HepG2 (cell line): ENCODE data around the gene OASL. TPM values are rescaled to one million over a fixed set of nuclear protein-coding genes. Genes with fewer than 3 reads are reported as not detected.

Experiments used
- AHR ChIP-seq: IDR thresholded peaks from 2 replicates; pipeline ENCODE4 v1.6.1; 2018; ENCODE audit warnings: missing genetic modification reagents, missing compliant biosample characterization
- ELK4 ChIP-seq: sonication (generic); formaldehyde crosslinking; IDR thresholded peaks from 2 replicates; pipeline ENCODE4 v1.9.0; 2021; ENCODE audit warnings: missing genetic modification reagents, borderline replicate concordance
- HOXA5 ChIP-seq: sonication (generic); formaldehyde crosslinking; IDR thresholded peaks from 2 replicates; pipeline ENCODE4 v1.4.0; 2020; ENCODE audit warnings: missing genetic modification reagents
- IRX3 ChIP-seq: sonication (generic); formaldehyde crosslinking; IDR thresholded peaks from 2 replicates; pipeline ENCODE4 v1.8.1; 2023; ENCODE audit warnings: mild to moderate bottlenecking, low read depth, missing genetic modification reagents, borderline replicate concordance
- KDM5A ChIP-seq: fragments of 200-600 bp; sonication (generic); IDR thresholded peaks from 2 replicates; pipeline ENCODE4 v1.7.0; 2018; ENCODE audit warnings: antibody characterized with exemption, mild to moderate bottlenecking, low read length, borderline replicate concordance
- NFIC ChIP-seq: IDR thresholded peaks from 2 replicates; pipeline ENCODE4 v1.6.1; 2012; ENCODE audit warnings: mild to moderate bottlenecking, low read length, inconsistent platforms
- REST ChIP-seq, 2 experiments: IDR thresholded peaks; 2 replicates each; pipeline ENCODE4 v1.6.1; 2011 to 2012; ENCODE audit warnings: low read length in 2 of 2, borderline replicate concordance in 1 of 2, low read depth in 1 of 2, mild to moderate bottlenecking in 1 of 2, moderate library complexity in 1 of 2
- SIX4 ChIP-seq: sonication (generic); formaldehyde crosslinking; IDR thresholded peaks from 2 replicates; pipeline ENCODE4 v1.4.0; 2020; ENCODE audit warnings: missing genetic modification reagents
- ZBTB26 ChIP-seq: IDR thresholded peaks from 2 replicates; pipeline ENCODE4 v1.6.1; 2016; ENCODE audit warnings: missing compliant biosample characterization, missing genetic modification reagents, borderline replicate concordance
- ZNF124 ChIP-seq: sonication (generic); formaldehyde crosslinking; IDR thresholded peaks from 2 replicates; pipeline ENCODE4 v1.4.0; 2020; ENCODE audit warnings: missing genetic modification reagents
- ZNF280D ChIP-seq: sonication (generic); formaldehyde crosslinking; IDR thresholded peaks from 2 replicates; pipeline ENCODE4 v1.5.1; 2020; ENCODE audit warnings: mild to moderate bottlenecking, missing genetic modification reagents
- ZNF333 ChIP-seq: sonication (generic); formaldehyde crosslinking; IDR thresholded peaks from 2 replicates; pipeline ENCODE4 v1.4.0; 2020; ENCODE audit warnings: mild to moderate bottlenecking, missing genetic modification reagents, borderline replicate concordance
- ZNF687 ChIP-seq: sonication (generic); formaldehyde crosslinking; IDR thresholded peaks from 2 replicates; pipeline ENCODE4 v1.5.1; 2020; ENCODE audit warnings: mild to moderate bottlenecking, missing genetic modification reagents, moderate library complexity
- polyA plus RNA-seq, 8 experiments: library from polyadenylated mRNA; depleted of rRNA in 3 of 8; stranded (reverse) in 7 of 8; unstranded in 1 of 8; fragments of >200 nt; fragmentation: Illumina TruSeq in 4 of 8; extraction: Trizol in 4 of 8; gene quantifications; 2 replicates each; pipeline versions ENCODE4 v1.2.1 to v1.2.3, GENCODE V29; 2011 to 2016; ENCODE audit warnings: low read depth in 4 of 8, missing spikeins in 1 of 8, mixed read lengths in 1 of 8; ENCODE audit not compliant: insufficient read depth in 1 of 8
- total RNA-seq, 5 experiments: library from RNA; depleted of rRNA; stranded (reverse); fragments of >200 nt; fragmentation: Illumina TruSeq; extraction: Trizol; gene quantifications; 2 replicates each; pipeline ENCODE4 v1.2.3, GENCODE V29; 2016; ENCODE audit warnings: low read depth in 1 of 5

The OASL gene
- total and polyA plus RNA-seq, 2 of the 13 experiments (the other 11 are each of a cell fraction or from before 2014, with no cell fraction given), result 0.11 to 0.22 TPM

GRCh38 chr12:120979862-120980696 is 59.0 kb downstream of the OASL start (continued):
- TF ChIP-seq ELK4 (CRISPR knock-in tag) (0 out of 2 replicates have a peak, but pooled peaks have one; percentile 62), ZBTB26 (CRISPR knock-in tag) (no peak; the same call in 1 of the 2 replicates), SIX4 (peak; percentile 63; the same call in 1 of the 2 replicates), HOXA5 (CRISPR knock-in tag) (peak; percentile 85), ZNF124 (CRISPR knock-in tag) (no peak), ZNF280D (CRISPR knock-in tag) (peak; percentile 15; the same call in 1 of the 2 replicates), ZNF687 (CRISPR knock-in tag) (peak; percentile 87), REST (IDR thresholded peaks at IDR 0.05; ENCODE audit: borderline replicate concordance in 1 of 2, low read depth in 1 of 2, low read length in 2 of 2) (peak; percentile 61 to 94), ZNF333 (CRISPR knock-in tag) (no peak), IRX3 (CRISPR knock-in tag) (0 out of 2 replicates have a peak, but pooled peaks have one; percentile 41), NFIC (no peak), KDM5A (no peak; the same call in 1 of the 2 replicates), AHR (CRISPR knock-in tag) (no peak)
